SK-N-MC (cell line): ENCODE data around the gene GNL2.

Source experiments
- EZH2 ChIP-seq: fragments of 200-600 bp; sonication (generic); IDR thresholded peaks from one replicate; pipeline ENCODE4 v1.6.1; 2017; ENCODE audit warnings: antibody characterized with exemption
- FOXP2 ChIP-seq: optimal IDR thresholded peaks from 2 replicates; pipeline ENCODE3; 2011; ENCODE audit warnings: mild to moderate bottlenecking, moderate library complexity; ENCODE audit not compliant: insufficient read depth; ENCODE audit errors: extremely low read length, control extremely low read depth
- POLR2AphosphoS5 ChIP-seq: IDR thresholded peaks from 2 replicates; pipeline ENCODE4 v1.6.1; 2012; ENCODE audit warnings: mild to moderate bottlenecking, low read depth, low read length, borderline replicate concordance

DNA sequence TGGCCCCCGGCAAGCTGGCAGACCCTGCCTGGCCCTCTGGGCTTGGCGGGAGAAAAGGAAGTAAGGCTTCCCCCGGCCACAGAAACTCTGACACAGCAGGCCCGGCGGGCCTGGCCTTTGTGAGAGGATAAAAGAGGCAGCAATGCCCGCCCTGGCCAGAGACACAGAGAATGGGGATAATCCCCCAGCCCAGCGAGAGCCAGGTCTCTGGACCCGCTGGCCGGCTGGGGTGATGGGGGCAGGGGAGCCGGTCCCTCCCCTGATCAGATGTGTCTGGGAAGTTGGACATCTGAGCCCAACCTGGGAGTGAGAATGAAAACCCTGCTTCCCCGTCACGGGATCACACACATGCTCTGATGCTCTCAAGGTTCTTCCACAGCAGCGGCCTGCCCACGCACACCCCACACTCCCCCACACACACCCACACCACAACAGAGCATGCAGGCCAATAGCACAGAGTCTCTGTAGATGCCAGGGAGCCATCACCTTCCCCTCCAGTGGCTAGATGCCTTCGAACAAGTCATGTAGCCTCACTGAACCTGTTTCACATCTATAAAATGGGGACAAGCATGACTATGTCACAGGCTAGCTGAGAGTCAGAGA lies 34.8 kb upstream of the GNL2 start:
- no peak for TF ChIP-seq POLR2AphosphoS5
- no peak for TF ChIP-seq EZH2
- TF ChIP-seq FOXP2: no peak
